ENCODE measurements around the gene EAF2.
"Not testable (repeated sequence)": the region's sequence is repeated elsewhere in the genome, so short reads cannot be mapped to it uniquely, and the experiment has no call there.

EAF2 gene

DNA sequence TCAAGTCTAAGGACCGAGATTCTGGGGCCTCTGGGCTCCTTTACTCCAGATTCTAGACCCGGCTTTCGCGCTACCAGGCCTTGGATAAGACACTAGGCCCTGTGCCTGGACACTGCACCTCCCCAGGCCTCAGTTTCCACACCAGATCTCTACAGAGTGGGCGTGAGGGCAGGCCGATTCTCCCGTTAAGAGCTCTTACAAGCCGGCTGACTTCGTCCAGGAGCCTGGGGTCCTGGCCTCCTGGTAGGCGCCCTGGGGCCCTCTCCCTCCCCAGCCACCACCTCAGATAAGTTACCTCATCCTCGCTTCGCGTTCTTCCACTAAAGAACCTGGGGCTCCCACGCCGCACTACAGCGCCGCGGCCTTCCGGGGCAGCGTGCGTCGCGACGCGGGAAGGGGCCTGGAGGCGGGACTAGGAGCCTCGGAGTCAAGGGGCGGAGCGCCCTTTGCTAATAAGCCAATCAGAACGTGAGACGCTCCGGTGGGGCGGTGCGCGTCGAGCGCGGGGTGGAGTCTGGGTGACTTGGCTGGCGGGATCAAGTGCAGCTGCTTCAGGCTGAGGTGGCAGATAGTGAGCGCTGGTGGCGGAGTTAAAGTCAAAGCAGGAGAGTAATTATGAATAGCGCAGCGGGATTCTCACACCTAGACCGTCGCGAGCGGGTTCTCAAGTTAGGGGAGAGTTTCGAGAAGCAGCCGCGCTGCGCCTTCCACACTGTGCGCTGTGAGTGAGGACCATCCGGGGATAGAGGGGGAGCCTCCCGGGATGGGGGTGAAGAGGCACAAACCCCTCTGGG lies at the start of gene EAF2, which contains the start of gene IQCB1:
TSS of gene EAF2 (plus strand) at position 539 of the 794 bp plus-strand sequence. CDS start at position 616, 77 bp downstream.
TSS of gene IQCB1 (minus strand) at position 390 of the 794 bp plus-strand sequence. CDS start 6,100 bp downstream, outside the sequence.
- peak; percentile 94 to 97 for DNase-seq

DNA sequence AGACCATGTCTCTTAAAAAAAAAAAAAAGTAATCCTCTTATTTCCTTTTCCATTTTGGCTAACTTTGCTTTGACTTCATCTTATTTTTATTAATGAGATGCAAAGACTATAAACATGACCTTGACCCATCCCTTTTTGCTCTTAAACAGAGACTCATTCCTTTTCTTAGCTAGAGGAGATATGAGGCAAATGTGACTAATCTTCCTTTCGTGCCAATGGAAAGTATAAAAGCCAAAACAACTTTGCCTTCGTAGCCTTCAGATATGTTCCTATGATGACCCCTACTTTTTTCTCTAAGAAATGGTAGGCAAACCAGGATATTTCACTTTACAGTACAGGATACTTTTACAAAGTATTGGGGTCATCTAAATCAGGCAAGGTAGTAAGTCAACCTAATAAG lies 48.5 kb upstream of the EAF2 start:
- no peak for DNase-seq

DNA sequence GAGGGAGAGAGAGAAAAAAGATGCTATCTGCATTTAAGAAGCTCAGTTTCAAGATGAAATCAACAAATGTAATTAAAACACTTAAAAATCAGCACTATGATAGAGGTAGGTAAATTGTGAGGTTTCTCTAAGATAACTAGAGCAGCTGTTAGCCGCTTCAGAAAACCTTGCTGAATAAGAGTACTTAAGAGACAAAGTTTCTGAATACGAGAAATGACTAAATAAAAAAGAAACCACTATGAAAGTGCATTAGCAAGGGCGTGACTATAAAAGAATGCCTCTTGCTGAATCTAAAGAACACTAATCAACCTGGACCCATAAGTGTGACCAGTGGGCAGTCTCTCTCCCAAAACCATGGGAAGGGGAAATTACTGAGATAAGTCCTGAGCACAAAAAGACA lies 41.9 kb upstream of the EAF2 start:
- no peak for DNase-seq

DNA sequence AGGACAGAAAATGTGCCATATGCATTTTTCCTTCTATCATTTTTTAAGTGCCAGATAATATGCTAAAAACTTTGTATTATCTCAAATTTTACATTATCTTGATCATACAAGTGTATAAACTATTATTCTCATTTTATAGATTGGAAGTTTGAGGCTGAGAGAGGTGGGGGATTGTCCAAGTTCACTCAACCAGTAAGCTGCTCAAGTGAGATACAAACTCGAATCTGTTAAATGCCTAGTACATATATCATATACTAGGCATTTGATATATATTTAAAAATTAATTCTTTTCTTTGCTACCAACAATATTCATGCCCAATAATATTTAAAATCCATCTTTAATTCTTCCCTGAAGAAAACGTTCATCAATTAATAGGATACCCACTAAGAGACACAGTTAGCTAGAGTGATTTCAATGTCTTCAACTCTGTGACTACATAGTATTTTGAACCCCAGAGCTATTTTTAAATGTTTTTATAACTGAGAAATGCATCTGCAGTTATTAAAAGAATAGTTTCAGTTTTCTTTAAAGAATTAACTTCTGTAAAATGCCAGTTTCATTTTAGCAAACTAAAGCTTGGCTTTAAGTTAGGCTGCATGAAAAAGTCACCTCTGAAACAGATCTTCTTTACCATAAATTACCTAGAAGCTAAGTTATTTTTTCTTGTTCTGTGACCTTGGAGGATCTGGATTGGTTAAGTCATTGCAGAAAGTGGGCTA lies 40.6 kb upstream of the EAF2 start:
- DNase-seq: no peak

DNA sequence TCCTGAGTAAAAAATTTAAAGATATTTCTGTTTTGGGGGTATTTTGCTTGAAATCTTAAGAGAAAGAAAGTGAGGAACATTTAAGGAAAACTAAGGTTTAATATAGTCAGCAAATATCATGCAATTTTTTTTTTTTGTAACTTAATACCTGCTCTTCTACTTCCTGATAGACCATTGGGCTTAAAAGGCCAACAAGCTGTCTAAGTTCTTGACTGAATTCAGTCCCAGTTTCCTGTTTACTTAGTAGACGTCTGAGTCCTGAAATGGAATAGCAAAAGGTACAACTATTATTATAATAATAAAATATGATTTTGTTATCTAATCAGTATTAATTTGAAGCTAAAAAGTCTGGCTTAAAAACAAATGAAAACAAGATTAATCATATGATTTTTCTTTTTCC lies 38.0 kb upstream of the EAF2 start:
- DNase-seq: no peak

DNA sequence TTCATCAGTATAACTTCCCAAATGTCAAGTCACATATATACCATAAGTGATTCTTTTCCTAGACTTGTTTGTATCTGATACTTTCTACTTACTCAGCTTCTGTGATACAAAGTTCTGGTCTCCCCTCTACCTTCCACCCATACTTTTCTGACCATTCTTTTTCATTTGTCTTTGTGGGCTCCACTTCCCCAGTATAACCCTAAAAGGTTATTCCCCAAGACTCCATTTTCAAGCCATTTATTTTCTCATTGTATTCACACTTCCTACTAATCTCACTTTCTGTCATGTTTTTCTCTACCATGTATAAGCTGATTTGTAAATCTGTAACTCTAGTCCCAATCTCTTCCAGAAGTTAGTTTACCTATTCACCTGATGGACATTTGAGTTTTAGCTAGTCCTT lies 34.1 kb upstream of the EAF2 start:
- no peak for DNase-seq

DNA sequence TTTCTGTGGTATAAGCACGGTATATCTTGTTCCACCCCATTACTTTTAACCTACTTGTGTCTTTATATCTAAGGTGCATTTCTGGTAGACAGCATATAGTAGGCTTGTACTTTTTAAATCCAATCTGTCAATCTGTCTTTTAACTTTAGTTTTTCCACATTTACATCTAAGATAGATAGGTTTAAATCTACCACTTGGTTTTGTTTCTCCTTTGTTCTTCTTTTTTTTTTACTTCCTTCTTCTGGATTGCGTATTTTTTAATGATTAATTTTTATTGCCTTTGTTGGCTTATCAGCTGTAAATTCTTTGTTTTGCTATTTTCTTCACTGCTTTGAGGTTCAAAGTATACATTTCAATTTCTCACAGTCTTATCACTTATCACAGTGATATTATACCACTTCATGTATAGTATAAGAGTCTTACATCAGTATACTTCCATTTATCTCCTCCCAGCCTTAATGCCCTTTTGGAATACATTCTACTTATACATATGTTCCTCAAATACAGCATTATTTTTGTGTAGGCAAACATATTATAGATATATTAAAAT lies 31.2 kb upstream of the EAF2 start:
- no peak for DNase-seq

DNA sequence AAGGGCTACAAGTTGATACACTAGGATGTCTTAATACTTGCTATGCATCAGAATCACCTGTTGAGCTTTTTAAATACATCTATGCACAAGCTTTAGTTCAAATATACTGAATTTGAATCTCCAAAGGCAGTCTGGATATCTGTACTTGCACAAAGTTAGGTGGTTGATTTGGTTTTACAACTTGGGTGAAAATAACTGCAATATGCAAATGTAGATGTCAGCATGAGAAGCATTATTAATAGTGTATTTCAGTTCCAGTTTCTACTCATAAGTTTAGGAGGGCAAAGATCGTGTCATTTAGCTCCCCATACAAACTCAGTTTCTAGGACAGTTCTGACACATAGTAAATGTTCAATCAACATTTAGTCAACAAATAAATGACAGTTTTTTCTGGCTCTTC lies 25.8 kb upstream of the EAF2 start:
- no peak for DNase-seq

DNA sequence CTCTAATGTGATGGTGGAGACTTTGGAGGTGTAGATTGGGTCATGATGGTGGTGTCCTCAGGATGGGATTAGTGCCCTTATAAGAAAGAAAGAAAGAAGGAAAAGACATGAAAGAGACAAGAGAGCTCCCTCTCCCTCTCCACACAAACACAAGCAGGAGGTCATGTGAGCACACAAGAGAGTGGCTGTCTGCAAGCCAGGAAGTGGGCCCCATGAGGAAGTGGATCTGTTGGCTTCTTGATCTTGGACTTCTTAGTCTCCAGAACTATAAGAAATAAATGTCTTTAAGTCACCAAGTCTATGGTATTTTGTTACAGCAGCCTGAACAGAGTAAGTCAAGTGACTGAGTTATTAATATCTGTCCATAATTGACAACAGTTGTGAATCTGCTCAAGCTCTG lies 17.3 kb upstream of the EAF2 start:
- no peak for DNase-seq

DNA sequence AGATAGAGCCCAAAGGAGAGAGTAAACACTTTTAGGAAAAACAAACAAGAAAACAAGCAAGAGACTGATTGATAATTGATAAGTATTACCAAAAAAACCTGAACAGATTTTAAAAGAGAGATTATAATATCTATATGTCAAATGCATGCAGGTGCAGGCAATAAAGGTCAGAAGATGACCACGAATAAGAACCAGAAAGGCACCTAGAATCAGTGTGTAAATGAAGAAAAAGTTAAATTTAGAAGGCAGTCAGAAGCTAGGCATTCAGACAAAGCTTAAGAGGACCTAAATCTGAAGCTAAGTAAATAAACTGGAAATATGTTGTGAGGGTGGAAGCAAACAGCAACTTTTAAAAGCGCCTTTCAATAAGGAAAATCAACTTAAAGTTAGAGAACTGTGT lies 16.4 kb upstream of the EAF2 start:
- no peak for DNase-seq

DNA sequence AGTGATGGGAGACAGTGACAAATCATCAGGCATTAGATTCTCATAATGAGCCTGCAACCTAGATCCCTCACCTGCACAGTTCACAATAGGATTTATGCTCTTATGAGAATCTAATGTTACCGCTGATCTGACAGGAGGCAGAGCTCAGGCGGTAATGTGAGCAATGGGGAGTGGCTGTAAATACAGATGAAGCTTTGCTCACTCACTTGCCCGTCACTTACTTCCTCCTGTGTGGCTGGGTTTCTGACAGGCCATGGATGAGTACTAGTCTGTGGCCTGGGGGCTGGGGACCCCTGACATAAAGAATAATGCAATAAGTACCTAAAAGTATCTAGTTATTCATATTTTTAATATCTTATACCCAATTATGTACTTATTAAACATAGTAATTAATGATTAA lies 15.8 kb upstream of the EAF2 start:
- no peak for DNase-seq

DNA sequence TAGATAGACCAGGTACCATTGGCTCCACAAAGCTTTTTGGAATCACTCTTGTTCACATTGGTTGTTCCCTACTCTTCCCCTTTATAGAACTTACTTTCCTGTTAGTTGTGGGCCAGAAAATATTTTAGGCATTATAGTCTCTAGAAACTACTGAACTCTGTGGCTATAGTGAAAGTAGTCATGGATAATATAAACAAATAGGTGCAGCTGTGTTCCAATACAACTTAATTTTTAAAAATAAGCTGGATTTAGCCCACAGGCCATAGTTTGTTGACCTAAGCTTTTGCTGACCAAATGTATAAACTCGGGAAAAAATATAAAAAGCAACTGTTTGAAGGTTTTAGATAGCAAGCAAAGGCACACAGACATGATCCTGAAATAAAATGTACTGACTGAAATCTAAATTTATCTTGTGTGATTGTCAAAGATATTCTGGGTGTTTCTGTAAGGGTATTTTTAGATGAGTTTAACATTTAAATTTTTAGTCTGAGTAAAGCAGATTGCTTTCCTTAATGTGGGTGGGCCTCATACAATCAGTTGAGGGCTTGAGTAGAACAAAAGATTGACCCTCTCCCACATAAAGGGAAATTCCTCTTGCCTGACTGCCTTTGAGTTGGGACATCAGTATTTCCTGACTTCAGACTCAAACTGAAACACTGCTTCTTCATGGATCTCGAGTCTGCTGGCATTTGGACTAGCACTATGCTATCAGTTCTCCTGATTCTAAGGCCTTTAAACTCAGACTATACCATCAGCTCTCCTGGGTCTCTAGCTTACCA lies 13.4 kb upstream of the EAF2 start:
- no peak for DNase-seq

DNA sequence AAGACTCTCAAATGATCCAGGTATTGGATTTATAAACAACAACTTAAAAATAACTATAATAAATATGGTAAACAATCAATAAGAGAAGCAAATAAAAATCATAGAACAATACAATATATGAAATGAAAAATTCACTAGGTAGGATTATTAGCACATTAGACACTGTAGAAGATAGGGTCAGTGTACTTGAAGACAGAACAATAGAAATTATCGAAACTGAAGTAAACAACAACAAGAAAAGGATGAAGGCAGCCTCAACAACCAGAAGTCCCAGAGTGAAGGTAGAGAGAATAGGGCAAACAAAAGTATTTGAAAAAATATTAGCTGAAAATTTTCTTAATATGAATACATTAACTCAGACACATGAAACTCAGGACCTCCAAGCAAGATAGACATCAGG lies 12.0 kb upstream of the EAF2 start:
- no peak for DNase-seq

DNA sequence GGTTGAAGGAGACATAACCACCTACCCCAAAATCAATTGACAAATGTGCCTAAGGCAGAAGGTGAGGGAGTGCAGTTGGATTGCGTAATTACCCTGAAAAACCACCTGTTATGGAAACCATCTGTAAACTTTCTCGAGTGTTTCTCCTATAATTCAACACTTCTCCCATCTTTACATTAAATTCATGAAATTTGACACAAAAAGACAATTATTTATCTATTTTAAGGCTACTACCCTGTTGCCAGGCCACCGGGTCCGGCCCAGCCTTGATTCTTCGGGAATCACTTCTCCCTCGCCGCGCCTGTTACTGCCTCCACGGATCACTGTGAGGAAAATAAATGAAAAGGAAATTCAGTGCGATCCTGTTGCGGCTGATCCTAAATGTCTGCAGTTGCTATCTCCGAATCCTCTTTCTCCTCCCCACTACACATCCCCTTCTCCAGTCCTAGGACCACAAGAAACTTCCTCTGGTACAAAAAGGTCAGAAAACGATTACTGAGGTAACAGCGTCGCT lies 795 bp upstream of the EAF2 start:
- DNase-seq: peak in 1 of 2 donors; percentile 8

DNA sequence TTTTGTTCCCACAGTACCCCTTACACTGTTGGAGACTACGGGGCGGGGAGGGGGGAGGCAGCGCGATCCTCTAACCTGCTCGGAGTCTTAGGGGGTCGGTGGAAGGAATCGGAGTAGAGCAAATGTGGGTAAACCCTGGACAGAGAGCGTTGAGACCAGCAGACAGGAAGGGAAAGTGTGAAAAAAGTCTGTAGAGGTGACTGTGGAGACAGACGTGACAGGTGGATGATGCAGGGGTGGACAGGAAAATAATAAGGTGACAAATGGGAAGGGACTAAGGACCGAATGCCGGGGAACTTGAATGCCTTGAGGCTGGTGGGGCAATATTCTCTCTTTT lies 424 bp downstream of the EAF2 start:
- DNase-seq: peak in 1 of 2 donors; percentile 45

DNA sequence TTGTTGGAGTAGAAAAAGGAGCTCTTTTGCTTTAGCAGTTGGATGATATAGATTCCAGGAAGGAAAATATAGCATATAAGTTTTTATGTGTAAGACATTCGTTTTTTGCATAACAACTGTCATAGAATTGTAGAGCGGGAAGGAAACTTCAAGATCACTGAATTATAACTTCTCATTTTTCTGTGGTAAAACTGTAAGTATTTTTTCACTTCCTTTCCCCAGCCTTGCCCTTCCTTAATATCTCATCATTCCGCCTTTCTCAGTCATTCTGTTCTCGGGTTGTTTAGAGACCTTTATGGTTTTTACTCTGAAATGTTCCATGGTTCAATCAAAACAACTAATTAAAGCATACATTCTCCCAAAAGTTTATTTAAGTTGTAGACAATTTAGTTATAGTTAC lies 1.1 kb downstream of the EAF2 start:
- DNase-seq: no peak

DNA sequence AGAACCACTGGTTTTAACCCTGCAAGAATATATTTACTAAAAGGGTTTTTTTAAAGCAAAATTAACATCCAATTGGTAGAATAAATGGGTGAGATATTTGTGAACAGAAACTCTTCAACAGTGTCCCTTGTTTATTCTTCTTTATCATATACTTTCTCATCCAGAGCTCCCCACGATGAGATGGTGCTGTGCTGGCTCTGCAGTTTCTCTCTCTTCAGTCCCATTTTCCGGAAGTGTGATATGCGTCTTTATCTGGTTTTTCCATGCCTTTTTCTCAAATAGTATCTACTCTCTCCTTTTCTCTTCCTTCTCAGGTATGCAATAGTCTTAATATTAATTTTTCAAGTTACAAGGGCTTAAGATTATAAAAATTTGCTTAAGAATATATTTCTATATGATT lies 1.5 kb downstream of the EAF2 start:
- DNase-seq: no peak

DNA sequence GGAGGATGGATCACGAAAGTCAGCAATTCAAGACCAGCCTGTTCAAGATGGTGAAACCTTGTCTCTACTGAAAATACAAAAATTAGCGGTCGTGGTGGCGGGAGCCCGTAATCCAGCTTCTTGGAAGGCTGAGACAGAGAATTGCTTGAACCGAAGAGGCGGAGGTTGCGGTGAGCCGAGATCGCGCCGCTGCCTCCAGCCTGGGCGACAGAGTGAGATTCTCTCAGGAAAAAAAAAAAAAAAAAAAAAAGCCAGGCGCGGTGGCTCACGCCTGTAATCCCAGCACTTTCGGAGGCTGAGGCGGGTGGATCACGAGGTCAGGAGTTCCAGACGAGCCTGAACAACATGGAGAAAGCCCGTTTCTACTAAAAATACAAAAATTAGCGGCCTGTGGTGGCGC lies 5.0 kb downstream of the EAF2 start:
- DNase-seq: no peak

DNA sequence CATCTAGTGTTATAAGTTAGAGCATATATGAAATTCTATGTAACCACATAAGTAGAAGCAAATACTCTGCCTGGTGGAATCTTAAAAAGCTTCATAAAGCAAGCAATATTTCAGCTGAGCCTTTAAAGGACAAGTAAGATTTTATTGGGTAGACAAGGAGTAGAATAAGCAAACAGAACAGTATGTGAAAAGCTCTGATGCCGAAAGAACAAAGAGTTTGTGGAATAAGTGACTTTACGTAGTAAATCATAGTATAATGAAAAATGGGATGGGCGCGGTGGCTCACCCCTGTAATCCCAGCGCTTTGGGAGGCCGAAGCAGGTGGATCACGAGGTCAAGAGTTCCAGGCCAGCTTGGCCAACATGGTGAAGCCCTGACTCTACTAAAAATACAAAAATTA lies 9.9 kb downstream of the EAF2 start:
- DNase-seq: no peak

DNA sequence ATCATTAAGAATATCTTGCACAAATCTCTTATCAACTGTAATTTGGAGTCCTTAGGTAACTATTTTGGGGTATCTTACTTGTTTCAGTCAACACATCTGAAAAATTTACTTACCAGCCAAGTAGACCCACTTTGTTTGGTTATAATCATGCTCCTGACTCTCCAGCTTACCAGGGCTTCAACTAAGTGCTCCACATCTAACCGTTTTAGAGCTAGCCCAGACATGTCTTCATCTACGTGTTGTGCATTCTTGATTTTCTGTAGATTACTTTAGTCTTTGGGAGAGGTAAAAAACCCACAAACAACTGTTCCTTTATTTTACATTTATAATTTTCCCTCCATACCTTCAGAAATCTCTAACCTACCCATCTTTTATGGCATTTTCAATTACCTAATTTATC lies 17.2 kb downstream of the EAF2 start:
- DNase-seq: no peak

DNA sequence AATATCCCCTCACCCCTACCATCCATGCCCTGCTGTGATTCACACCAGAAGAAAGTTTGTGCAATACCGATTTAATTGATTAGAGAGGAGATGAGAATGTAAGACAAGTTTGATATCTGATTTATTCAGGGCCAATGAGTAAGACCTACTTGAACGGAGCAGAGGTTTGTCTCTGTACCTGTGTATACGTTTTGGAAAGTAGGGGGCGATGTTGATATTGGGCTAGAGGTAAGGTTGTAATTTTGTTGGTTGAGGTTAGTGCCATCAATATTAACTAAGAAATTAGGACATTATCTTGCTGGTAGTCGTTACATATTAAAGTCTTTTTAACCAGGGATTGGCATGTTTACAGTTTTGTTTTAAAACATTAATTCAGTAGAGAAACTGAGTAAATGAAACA lies 20.5 kb downstream of the EAF2 start:
- no peak for DNase-seq

DNA sequence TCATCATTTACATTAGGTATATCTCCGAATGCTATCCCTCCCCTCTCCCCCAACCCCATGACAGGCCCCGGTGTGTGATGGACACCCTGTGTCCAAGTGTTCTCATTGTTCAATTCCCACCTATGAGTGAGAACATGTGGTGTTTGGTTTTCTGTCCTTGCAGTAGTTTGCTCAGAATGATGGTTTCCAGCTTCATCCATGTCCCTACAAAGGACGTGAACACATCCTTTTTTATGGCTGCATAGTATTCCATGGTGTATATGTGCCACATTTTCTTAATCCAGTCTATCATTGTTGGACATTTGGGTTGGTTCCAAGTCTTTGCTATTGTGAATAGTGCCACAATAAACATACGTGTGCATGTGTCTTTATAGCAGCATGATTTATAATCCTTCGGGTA lies 22.8 kb downstream of the EAF2 start:
- not testable (repeated sequence) for DNase-seq

DNA sequence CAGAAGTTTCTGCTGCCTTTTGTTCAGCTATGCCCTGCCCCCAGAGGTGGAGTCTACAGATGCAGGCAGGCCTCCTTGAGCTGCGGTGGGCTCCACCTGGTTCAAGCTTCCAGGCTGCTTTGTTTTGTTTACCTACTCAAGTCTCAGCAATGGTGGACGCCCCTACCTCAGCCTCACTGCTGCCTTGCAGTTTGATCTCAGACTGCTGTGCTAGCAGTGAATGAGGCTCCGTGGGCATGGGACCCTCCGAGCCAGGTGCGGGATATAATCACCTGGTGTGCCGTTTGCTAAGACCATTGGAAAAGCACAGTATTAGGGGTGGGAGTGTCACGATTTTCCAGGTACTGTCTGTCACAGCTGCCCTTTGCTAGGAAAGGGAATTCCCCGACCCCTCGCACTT lies 28.2 kb downstream of the EAF2 start:
- not testable (repeated sequence) for DNase-seq
